GM12872 (cell line): ENCODE results near the gene MICB.

ENCODE experiments used
- TF ChIP-seq, protein P1 (sequence below): IDR thresholded peaks from 3 replicates; pipeline ENCODE4 v1.5.1; 2011; ENCODE audit warnings: low read depth, mild to moderate bottlenecking, low read length, moderate library complexity; ENCODE audit not compliant: insufficient read depth

The MICB gene

DNA sequence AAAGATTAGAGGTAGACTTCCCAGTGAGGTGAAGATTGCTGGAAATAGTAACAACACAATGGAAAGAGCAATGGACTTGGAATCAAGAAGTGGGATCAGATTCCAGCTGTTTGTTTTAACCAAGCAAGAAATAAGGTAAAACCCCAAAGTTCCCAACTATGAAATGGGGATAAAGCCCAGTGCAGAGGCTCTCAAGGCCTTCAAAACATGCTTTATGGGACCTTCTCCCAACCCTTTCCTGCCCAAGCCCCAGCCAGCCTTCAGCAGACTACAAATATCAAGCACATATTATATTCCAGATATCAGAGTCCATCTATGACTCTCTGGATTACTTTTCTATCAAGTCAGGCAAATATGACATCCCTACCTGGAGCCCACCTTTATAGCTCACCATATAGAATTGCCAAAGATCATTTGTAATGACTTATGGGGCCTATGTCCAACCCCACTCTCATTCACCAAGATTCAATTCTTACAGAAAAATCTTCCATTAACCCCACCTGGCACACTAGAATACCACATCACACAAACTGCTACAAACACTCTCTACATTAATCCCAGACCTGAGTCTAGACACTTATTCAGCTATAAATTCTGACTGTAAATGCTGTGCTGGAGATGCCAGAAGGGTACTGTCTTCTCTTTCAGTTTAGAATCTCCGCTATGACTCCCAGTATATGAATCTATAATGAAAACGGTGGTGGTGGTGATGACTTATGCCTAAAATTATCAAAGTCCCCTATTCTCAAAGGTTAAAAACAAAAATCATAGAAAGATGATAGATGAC is 37.8 kb downstream of the MICB start:
- TF ChIP-seq, protein P1, sequence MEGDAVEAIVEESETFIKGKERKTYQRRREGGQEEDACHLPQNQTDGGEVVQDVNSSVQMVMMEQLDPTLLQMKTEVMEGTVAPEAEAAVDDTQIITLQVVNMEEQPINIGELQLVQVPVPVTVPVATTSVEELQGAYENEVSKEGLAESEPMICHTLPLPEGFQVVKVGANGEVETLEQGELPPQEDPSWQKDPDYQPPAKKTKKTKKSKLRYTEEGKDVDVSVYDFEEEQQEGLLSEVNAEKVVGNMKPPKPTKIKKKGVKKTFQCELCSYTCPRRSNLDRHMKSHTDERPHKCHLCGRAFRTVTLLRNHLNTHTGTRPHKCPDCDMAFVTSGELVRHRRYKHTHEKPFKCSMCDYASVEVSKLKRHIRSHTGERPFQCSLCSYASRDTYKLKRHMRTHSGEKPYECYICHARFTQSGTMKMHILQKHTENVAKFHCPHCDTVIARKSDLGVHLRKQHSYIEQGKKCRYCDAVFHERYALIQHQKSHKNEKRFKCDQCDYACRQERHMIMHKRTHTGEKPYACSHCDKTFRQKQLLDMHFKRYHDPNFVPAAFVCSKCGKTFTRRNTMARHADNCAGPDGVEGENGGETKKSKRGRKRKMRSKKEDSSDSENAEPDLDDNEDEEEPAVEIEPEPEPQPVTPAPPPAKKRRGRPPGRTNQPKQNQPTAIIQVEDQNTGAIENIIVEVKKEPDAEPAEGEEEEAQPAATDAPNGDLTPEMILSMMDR: no peak

DNA sequence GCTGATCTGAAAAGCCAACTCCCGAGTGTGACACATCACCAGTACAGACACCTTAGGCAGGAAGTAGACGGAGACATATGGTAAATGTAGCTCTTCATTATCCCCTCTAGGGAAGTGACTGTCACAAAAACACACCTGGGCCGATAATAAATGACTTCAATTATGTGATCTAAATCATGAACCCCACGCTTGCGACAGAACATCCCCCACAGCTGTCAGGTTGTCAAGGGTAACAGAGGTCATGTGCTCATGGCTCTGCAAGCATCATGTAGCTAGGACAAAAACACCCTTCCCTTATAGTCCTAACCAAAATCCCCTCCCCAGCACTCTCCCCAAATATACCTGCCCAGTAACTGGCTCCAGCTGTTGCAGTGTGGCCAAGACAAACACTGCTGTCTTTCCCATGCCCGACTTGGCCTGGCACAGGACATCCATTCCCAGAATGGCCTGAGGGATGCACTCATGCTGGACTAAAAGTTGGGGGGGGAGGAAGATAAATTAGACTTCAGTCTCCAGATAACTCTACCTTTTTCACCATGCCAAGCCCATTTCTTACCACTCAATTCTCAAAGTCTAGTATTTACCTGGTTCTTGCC is 41.0 kb downstream of the MICB start:
- TF ChIP-seq, protein P1: no peak

- TF ChIP-seq, protein P1: no peak
These were observed 42.7 kb downstream of the MICB start for GRCh38 chr6:31540640-31541039.

DNA sequence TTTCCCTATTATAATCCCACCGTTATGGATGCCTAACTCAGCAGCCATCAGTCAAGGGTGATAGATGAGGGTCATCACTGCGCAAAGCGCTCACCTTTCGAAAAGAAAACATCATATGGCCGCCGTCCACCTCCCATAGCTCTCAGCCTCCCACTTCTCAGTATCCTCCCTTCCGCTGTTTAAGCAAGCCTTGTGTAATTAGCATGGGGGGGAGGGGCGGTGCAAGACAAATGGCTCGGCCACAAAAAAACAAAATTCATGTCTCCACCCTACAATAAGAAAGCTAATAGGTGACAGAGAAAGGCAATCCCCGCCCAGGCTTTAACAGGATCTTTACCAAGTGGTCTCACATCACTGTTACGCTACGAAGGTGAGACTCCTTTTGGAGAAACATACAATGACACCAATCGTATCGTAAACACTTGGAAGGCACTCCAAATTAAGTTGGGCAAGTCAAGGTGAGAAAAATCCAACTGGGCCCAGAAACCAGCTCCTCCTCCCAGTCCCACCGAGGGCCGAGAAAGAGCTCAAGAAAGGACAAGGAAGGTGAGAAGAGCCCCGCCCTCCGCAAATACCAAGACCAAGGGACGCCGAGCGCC is 43.2 kb downstream of the MICB start:
- TF ChIP-seq, protein P1: no peak

DNA sequence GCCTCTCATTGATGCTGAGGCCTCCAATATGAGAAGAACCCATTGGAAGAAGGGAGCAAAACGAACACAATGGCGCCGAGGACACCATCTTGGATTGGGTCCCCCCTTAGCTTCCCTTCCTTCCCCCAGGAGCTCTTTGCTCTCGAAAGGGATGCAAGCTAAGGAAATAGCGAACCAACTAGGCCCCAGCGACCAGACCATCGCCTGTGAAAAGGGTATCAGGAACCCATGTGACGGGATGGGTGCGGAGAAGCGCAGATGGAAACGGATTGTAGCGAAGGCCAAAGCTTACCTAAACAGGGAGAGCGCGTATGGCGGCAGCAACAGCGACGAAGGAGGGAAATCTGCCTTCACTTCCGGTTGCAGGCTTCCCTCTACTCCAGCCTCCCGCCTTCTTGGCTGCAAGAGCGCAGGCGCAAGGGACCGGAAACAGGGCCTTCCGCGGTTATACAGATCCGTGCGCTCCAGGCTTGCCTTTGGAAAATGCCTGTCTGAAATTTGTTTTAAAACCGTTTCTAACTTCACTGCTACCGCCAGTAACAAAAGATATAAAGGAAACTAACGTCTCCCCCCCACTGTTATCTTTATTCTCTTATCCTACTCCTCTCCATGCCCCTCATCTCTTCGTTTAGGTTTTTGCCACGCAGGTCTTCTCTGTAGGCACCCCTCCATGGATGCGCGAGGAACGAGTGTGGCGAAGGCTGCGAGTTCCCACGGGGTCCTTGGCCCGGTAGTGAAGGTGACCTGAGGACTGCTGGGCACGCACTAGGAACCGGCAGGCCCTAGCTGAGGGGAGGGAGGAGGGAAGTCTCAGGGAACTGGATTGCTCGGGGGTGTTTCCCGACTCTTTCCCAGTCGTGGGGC is 43.9 kb downstream of the MICB start, which contains the start of gene DDX39B:
Gene DDX39B, minus strand, starts transcription at position 346 of the 864 bp plus-strand sequence. CDS start 1,471 bp downstream, outside the sequence.
- TF ChIP-seq, protein P1: no peak

GRCh38 chr6:31543639-31544038 is 45.7 kb downstream of the MICB start:
- TF ChIP-seq, protein P1: no peak
